Measurements from ENCODE around the gene PCP4.

PCP4 gene

GRCh38 chr21:39849014-39849655 lies 18.1 kb upstream of the PCP4 start:
- in situ Hi-C loops (cut with MboI; ENCODE audit: low pct_unique_long_range_greater_than_20kb, low sequenced_read_pairs, unreplicated experiment) = no loop called here
- no peak for TF ChIP-seq CTCF (IDR thresholded peaks at IDR 0.05; ENCODE audit: extremely low read depth, insufficient read depth, missing control alignments)
- DNase-seq (ENCODE audit: low spot score) = no peak

GRCh38 chr21:39850333-39850732 lies 16.9 kb upstream of the PCP4 start:
- no peak for TF ChIP-seq CTCF (IDR thresholded peaks at IDR 0.05; ENCODE audit: extremely low read depth, insufficient read depth, missing control alignments)

GRCh38 chr21:39851002-39851618 lies 16.1 kb upstream of the PCP4 start:
- no peak for DNase-seq (ENCODE audit: low spot score)
- in situ Hi-C loops (cut with MboI; ENCODE audit: low pct_unique_long_range_greater_than_20kb, low sequenced_read_pairs, unreplicated experiment) = no loop called here
- TF ChIP-seq CTCF (IDR thresholded peaks at IDR 0.05; ENCODE audit: extremely low read depth, insufficient read depth, missing control alignments) = no peak

More at GRCh38 chr21:39850333-39850732, 16.9 kb upstream of the PCP4 start:
- DNase-seq (ENCODE audit: low spot score) = no peak
- in situ Hi-C loops (cut with MboI; ENCODE audit: low pct_unique_long_range_greater_than_20kb, low sequenced_read_pairs, unreplicated experiment) = no loop called here

GRCh38 chr21:39852021-39852721 lies 15.1 kb upstream of the PCP4 start:
- TF ChIP-seq CTCF (IDR thresholded peaks at IDR 0.05; ENCODE audit: extremely low read depth, insufficient read depth, missing control alignments) = no peak
- in situ Hi-C loops (cut with MboI; ENCODE audit: low pct_unique_long_range_greater_than_20kb, low sequenced_read_pairs, unreplicated experiment) = no loop called here
- no peak for DNase-seq (ENCODE audit: low spot score)

GRCh38 chr21:39852726-39853500 lies 14.3 kb upstream of the PCP4 start:
- TF ChIP-seq CTCF (IDR thresholded peaks at IDR 0.05; ENCODE audit: extremely low read depth, insufficient read depth, missing control alignments) = no peak
- in situ Hi-C loops (cut with MboI; ENCODE audit: low pct_unique_long_range_greater_than_20kb, low sequenced_read_pairs, unreplicated experiment) = no loop called here
- DNase-seq (ENCODE audit: low spot score) = no peak

- TF ChIP-seq CTCF (IDR thresholded peaks at IDR 0.05; ENCODE audit: extremely low read depth, insufficient read depth, missing control alignments) = no peak
- no peak for DNase-seq (ENCODE audit: low spot score)
- in situ Hi-C loops (cut with MboI; ENCODE audit: low pct_unique_long_range_greater_than_20kb, low sequenced_read_pairs, unreplicated experiment) = no loop called here
Measured at GRCh38 chr21:39854572-39854971, 12.7 kb upstream of the PCP4 start.
